KMS-11 (cell line): ENCODE results near the gene AHCYL2.
A peak's percentile ranks its signal among the peaks of the same experiment; 100 is the strongest.

Source experiments
- H2AFZ ChIP-seq: fragments of 200-600 bp; sonication (generic); 2 replicates; pipeline ENCODE4 v1.6.1; 2016; ENCODE audit warnings: antibody characterized with exemption, mixed run types, low read depth
- H3K27ac ChIP-seq: fragments of 200-600 bp; sonication (generic); 2 replicates; pipeline ENCODE4 v1.6.1; 2016; ENCODE audit warnings: mild to moderate bottlenecking, mixed run types
- H3K27me3 ChIP-seq: fragments of 200-600 bp; sonication (generic); 2 replicates; pipeline ENCODE4 v1.6.1; 2017; ENCODE audit warnings: mild to moderate bottlenecking, low read depth, mixed run types, moderate library complexity; ENCODE audit not compliant: insufficient read depth
- H3K36me3 ChIP-seq: fragments of 200-600 bp; sonication (generic); 2 replicates; pipeline ENCODE4 v1.6.1; 2017; ENCODE audit warnings: mild to moderate bottlenecking, mixed run types; ENCODE audit not compliant: insufficient read depth
- H3K4me1 ChIP-seq: fragments of 200-600 bp; sonication (generic); 2 replicates; pipeline ENCODE4 v1.6.1; 2016; ENCODE audit warnings: mild to moderate bottlenecking, low read depth, mixed run types; ENCODE audit not compliant: poor library complexity, severe bottlenecking
- H3K4me2 ChIP-seq: fragments of 200-600 bp; sonication (generic); 2 replicates; pipeline ENCODE4 v1.7.0; 2016; ENCODE audit warnings: mild to moderate bottlenecking, mixed run types
- H3K4me3 ChIP-seq: fragments of 200-600 bp; sonication (generic); IDR thresholded peaks from 2 replicates; pipeline ENCODE4 v1.6.1; 2017; ENCODE audit warnings: low read depth, low read length, mixed read lengths; ENCODE audit not compliant: insufficient read depth
- H3K79me2 ChIP-seq: fragments of 200-600 bp; sonication (generic); 2 replicates; pipeline ENCODE4 v1.6.1; 2016; ENCODE audit warnings: low read depth, mixed run types; ENCODE audit not compliant: insufficient read depth
- H3K9ac ChIP-seq: fragments of 200-600 bp; sonication (generic); 2 replicates; pipeline ENCODE4 v1.6.1; 2016; ENCODE audit warnings: mild to moderate bottlenecking, mixed run types
- H4K20me1 ChIP-seq: fragments of 200-600 bp; sonication (generic); 2 replicates; pipeline ENCODE4 v1.6.1; 2016; ENCODE audit warnings: mild to moderate bottlenecking, mixed run types; ENCODE audit not compliant: insufficient read depth
- CTCF ChIP-seq: fragments of 200-600 bp; sonication (generic); conservative IDR thresholded peaks from 2 replicates; pipeline ENCODE4 v1.6.1; 2017; ENCODE audit warnings: low read depth, mild to moderate bottlenecking, antibody characterized with exemption, low read length, moderate library complexity, mixed read lengths

The AHCYL2 gene

GRCh38 chr7:129450295-129450694, 225.5 kb downstream of the AHCYL2 start:
- Histone ChIP-seq H4K20me1 (no peaks in the 10 kb centered on the region), H3K4me1 (peaks cover 21% of the 10 kb centered on the region), H2AFZ (no peak overlapping the region), H3K36me3 (no peaks in the 10 kb centered on the region), H3K27me3 (no peaks in the 10 kb centered on the region), H3K4me2 (no peak overlapping the region), H3K4me3 (no peak overlapping the region), H3K9ac (no peak overlapping the region), H3K27ac (no peak overlapping the region), H3K79me2 (no peaks in the 10 kb centered on the region)
- no peak for TF ChIP-seq CTCF

- peaks cover 21% of the 10 kb centered on the region for H3K4me1 ChIP-seq
- H4K20me1 ChIP-seq = no peaks in the 10 kb centered on the region
- H3K4me2 ChIP-seq = no peak overlapping the region
- H3K9ac ChIP-seq = no peak overlapping the region
- no peak overlapping the region for H3K27ac ChIP-seq
- TF ChIP-seq CTCF = no peak
- no peaks in the 10 kb centered on the region for H3K79me2 ChIP-seq
- no peaks in the 10 kb centered on the region for H3K36me3 ChIP-seq
- no peaks in the 10 kb centered on the region for H3K27me3 ChIP-seq
- H3K4me3 ChIP-seq = no peak overlapping the region
- no peak overlapping the region for H2AFZ ChIP-seq
Measured at GRCh38 chr7:129452589-129453231, 227.9 kb downstream of the AHCYL2 start.

DNA sequence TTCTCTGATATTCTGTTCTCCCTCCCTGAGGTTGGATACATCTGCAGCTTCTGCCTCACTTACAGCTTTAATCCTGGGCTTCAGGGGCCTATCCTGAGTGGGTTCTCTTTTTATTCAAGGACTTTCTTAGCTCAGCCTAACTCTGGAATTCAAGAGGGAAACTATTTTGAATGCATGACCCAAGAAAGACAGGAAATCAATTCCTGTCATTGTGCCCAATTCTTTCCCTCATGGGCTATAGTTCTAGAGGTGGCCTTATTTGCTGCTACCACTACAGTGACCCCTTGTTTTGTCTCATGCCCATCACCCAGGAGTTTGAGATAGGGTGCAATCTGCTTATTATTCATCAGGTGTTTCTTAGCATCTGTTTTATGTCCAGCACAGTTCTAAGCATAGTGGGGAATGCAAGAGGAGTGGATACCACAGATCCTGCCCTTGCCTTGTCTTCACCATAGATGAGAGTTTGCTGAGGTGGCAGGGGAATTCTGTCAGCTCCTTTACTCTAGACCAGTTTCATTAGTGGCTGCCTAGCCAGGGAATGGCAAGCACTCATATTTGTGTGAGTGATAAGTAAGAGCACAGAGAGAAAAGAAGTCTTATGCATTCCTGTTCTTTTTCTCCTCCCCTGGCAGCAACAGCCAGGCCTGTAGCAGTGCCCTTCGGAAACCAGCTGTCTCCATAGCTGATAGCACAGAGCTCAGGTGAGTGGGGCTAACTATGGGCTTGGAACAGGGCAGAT, 228.8 kb downstream of the AHCYL2 start:
- peaks cover 21% of the 10 kb centered on the region for H3K4me1 ChIP-seq
- H4K20me1 ChIP-seq = no peaks in the 10 kb centered on the region
- no peaks in the 10 kb centered on the region for H3K79me2 ChIP-seq
- H3K9ac ChIP-seq = peak overlapping the region; percentile 3; the same call in 1 of the 2 replicates
- no peak overlapping the region for H2AFZ ChIP-seq
- H3K27ac ChIP-seq = peak overlapping the region; percentile 35; the same call in 1 of the 2 replicates
- no peak for TF ChIP-seq CTCF
- H3K27me3 ChIP-seq = no peaks in the 10 kb centered on the region
- H3K4me2 ChIP-seq = peak overlapping the region; percentile 44
- no peak overlapping the region for H3K4me3 ChIP-seq
- H3K36me3 ChIP-seq = no peaks in the 10 kb centered on the region

DNA sequence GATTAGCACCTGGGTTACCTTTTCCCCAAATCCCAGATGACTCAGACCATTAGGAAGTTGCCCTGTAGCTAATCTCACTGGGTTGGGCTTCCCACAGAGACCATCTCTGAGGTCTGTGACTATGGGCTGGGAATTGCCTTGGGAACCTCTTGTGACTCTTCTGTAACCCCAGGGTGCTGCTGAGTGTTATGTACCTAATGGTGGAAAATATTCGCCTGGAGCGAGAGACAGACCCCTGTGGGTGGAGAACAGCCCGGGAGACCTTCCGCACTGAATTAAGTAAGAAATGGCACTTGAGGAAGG, 229.4 kb downstream of the AHCYL2 start:
- no peaks in the 10 kb centered on the region for H3K79me2 ChIP-seq
- H3K27ac ChIP-seq = peak overlapping the region; percentile 35; the same call in 1 of the 2 replicates
- H4K20me1 ChIP-seq = no peaks in the 10 kb centered on the region
- H3K36me3 ChIP-seq = no peaks in the 10 kb centered on the region
- H3K4me2 ChIP-seq = peak overlapping the region; percentile 44
- no peak overlapping the region for H3K4me3 ChIP-seq
- no peak overlapping the region for H2AFZ ChIP-seq
- peak overlapping the region; percentile 3; the same call in 1 of the 2 replicates for H3K9ac ChIP-seq
- no peak for TF ChIP-seq CTCF
- no peaks in the 10 kb centered on the region for H3K27me3 ChIP-seq
- peaks cover 21% of the 10 kb centered on the region for H3K4me1 ChIP-seq
